ENCODE data around the gene TRABD2A. TPM values are rescaled to one million over a fixed set of nuclear protein-coding genes. Genes with fewer than 3 reads are reported as not detected.

The TRABD2A gene
- total RNA-seq, 3 donors from 2014 or later (not counting 1 experiment from before 2014, with no cell fraction given), result 1.4 to 6.3 (median 6.3) TPM

GRCh38 chr2:84894758-84895520 lies 14.1 kb upstream of the TRABD2A start:
- no peaks in the 10 kb centered on the region for H3K36me3 Mint-ChIP-seq
- Histone ChIP-seq H3K36me3 (ENCODE audit: control insufficient read depth, insufficient read depth, low read length) (no peaks in the 10 kb centered on the region), H3K27me3 (ENCODE audit: control insufficient read depth, insufficient read depth, low read length) (no peaks in the 10 kb centered on the region), H3K4me1 (ENCODE audit: control insufficient read depth, insufficient read depth, low read length) (peaks cover 33% of the 10 kb centered on the region), H3K9me3 (ENCODE audit: control insufficient read depth, insufficient read depth, low read length) (no peaks in the 10 kb centered on the region), H3K4me3 (ENCODE audit: low read length) (no peak overlapping the region), H3K27ac (ENCODE audit: low read length) (peak overlapping the region; percentile 45)
- H3K4me3 Mint-ChIP-seq, result peak overlapping the region; percentile 10
- no peaks in the 10 kb centered on the region for H3K9me3 Mint-ChIP-seq
- H3K27me3 Mint-ChIP-seq (ENCODE audit: low read depth in 2 of 2), result no peaks in the 10 kb centered on the region
- no peak for TF ChIP-seq CTCF (IDR thresholded peaks at IDR 0.05)
- H3K4me1 Mint-ChIP-seq, result peaks cover 24 to 34% of the 10 kb centered on the region in 2 donors
- 31% methylated on average over 7 of the region's 7 CpGs for WGBS (ENCODE audit: insufficient coverage)
- peak in 1 of 2 donors; percentile 70 for DNase-seq
- H3K27ac Mint-ChIP-seq, result peak overlapping the region; percentile 65 to 94
- ATAC-seq, result peak; percentile 24 to 50 (median 49)
- intact Hi-C loops (cut with micrococcal nuclease), result no loop called here

GRCh38 chr2:84894131-84894586 lies 13.3 kb upstream of the TRABD2A start:
- 87% methylated on average over 4 of the region's 6 CpGs for WGBS (ENCODE audit: insufficient coverage)
- H3K4me3 ChIP-seq (ENCODE audit: low read length), result no peak overlapping the region
- no peaks in the 10 kb centered on the region for H3K9me3 ChIP-seq (ENCODE audit: control insufficient read depth, insufficient read depth, low read length)
- Mint-ChIP-seq H3K27me3 (ENCODE audit: low read depth in 2 of 2) (no peaks in the 10 kb centered on the region), H3K4me1 (peaks cover 31 to 40% of the 10 kb centered on the region in 2 donors), H3K27ac (peak overlapping the region; percentile 65 to 94), H3K36me3 (no peaks in the 10 kb centered on the region), H3K4me3 (peak overlapping the region; percentile 10), H3K9me3 (no peaks in the 10 kb centered on the region)
- peak in 1 of 2 donors; percentile 31 for DNase-seq
- intact Hi-C loops (cut with micrococcal nuclease), result no loop called here
- no peaks in the 10 kb centered on the region for H3K36me3 ChIP-seq (ENCODE audit: control insufficient read depth, insufficient read depth, low read length)
- ATAC-seq, result no peak
- H3K27ac ChIP-seq (ENCODE audit: low read length), result peak overlapping the region; percentile 45
- H3K27me3 ChIP-seq (ENCODE audit: control insufficient read depth, insufficient read depth, low read length), result no peaks in the 10 kb centered on the region
- H3K4me1 ChIP-seq (ENCODE audit: control insufficient read depth, insufficient read depth, low read length), result peaks cover 32% of the 10 kb centered on the region
- no peak for TF ChIP-seq CTCF (IDR thresholded peaks at IDR 0.05)

GRCh38 chr2:84891355-84892010 lies 10.6 kb upstream of the TRABD2A start:
- H3K27me3 Mint-ChIP-seq (ENCODE audit: low read depth in 2 of 2), result no peaks in the 10 kb centered on the region
- no peak overlapping the region for H3K27ac ChIP-seq (ENCODE audit: low read length)
- peaks cover 37% of the 10 kb centered on the region for H3K4me1 ChIP-seq (ENCODE audit: control insufficient read depth, insufficient read depth, low read length)
- WGBS (ENCODE audit: insufficient coverage), result 90% methylated on average over 11 of the region's 12 CpGs
- ATAC-seq (no peak), DNase-seq (no peak)
- H3K36me3 Mint-ChIP-seq, result no peaks in the 10 kb centered on the region
- H3K36me3 ChIP-seq (ENCODE audit: control insufficient read depth, insufficient read depth, low read length), result no peaks in the 10 kb centered on the region
- H3K4me3 ChIP-seq (ENCODE audit: low read length), result no peak overlapping the region
- H3K27ac Mint-ChIP-seq, result peak overlapping the region in 1 of 2 donors; percentile 89
- no peak overlapping the region for H3K4me3 Mint-ChIP-seq
- H3K27me3 ChIP-seq (ENCODE audit: control insufficient read depth, insufficient read depth, low read length), result no peaks in the 10 kb centered on the region
- peaks cover 35 to 46% of the 10 kb centered on the region in 2 donors for H3K4me1 Mint-ChIP-seq
- no peak for TF ChIP-seq CTCF (IDR thresholded peaks at IDR 0.05)
- H3K9me3 ChIP-seq (ENCODE audit: control insufficient read depth, insufficient read depth, low read length), result no peaks in the 10 kb centered on the region
- H3K9me3 Mint-ChIP-seq, result no peaks in the 10 kb centered on the region
- intact Hi-C loops (cut with micrococcal nuclease), result no loop called here

All from natural killer cell (primary cell).